ENCODE results near the gene ERC1. TPM values are rescaled to one million over a fixed set of nuclear protein-coding genes. Genes with fewer than 3 reads are reported as not detected.
A peak's percentile ranks its signal among the peaks of the same experiment; 100 is the strongest.

The ERC1 gene
- total and polyA plus RNA-seq, 12 donors, result 6.5 to 67.5 (median 47.5) TPM

GRCh38 chr12:1463073-1463905 lies 472.3 kb downstream of the ERC1 start:
- no peaks in the 10 kb centered on the region for H3K9me3 ChIP-seq
- no peaks in the 10 kb centered on the region for H3K27me3 ChIP-seq
- TF ChIP-seq CTCF (IDR thresholded peaks at IDR 0.05), result no peak
- peaks cover 0 to 15% (median 0%) of the 10 kb centered on the region in 9 donors for H3K36me3 ChIP-seq
- intact Hi-C loops (cut with DNase I), result no loop called here
- 67 to 78% methylated on average over 10 of the region's 10 CpGs for WGBS, 2 donors
- H3K27ac ChIP-seq, result peak overlapping the region in 1 of 10 donors; percentile 16
- DNase-seq (no peak), ATAC-seq (peak in 5 of 8 donors; percentile 19 to 52 (median 42))
- peaks cover 0 to 13% (median 4%) of the 10 kb centered on the region in 9 donors for H3K4me1 ChIP-seq
- H3K4me3 ChIP-seq, result no peak overlapping the region

- H3K4me1 ChIP-seq, result peaks cover 7 to 30% (median 15%) of the 10 kb centered on the region in 9 donors
- DNase-seq, result no peak
- TF ChIP-seq CTCF (IDR thresholded peaks at IDR 0.05), result no peak
- no peaks in the 10 kb centered on the region for H3K27me3 ChIP-seq
- H3K27ac ChIP-seq, result no peak overlapping the region
- no peaks in the 10 kb centered on the region for H3K9me3 ChIP-seq
- 96 to 97% methylated on average over 6 of the region's 6 CpGs for WGBS, 2 donors
- intact Hi-C loops (cut with DNase I), result no loop called here
- no peak overlapping the region for H3K4me3 ChIP-seq
- no peak for ATAC-seq
- H3K36me3 ChIP-seq, result peaks cover 0 to 15% (median 0%) of the 10 kb centered on the region in 9 donors
These were observed 473.9 kb downstream of the ERC1 start for GRCh38 chr12:1464925-1465324.

GRCh38 chr12:1465990-1466389 lies 475.0 kb downstream of the ERC1 start:
- Histone ChIP-seq H3K4me3 (no peak overlapping the region), H3K4me1 (peaks cover 7 to 40% (median 24%) of the 10 kb centered on the region in 9 donors), H3K27me3 (no peaks in the 10 kb centered on the region), H3K27ac (no peak overlapping the region), H3K36me3 (peaks cover 0 to 15% (median 0%) of the 10 kb centered on the region in 9 donors), H3K9me3 (no peaks in the 10 kb centered on the region)
- intact Hi-C loops (cut with DNase I), result no loop called here
- no peak for ATAC-seq
- DNase-seq, result no peak
- TF ChIP-seq CTCF (IDR thresholded peaks at IDR 0.05), result no peak
- 96% methylated on average over 11 of the region's 11 CpGs for WGBS, 2 donors

- intact Hi-C loops (cut with DNase I), result no loop called here
- peaks cover 7 to 40% (median 24%) of the 10 kb centered on the region in 9 donors for H3K4me1 ChIP-seq
- 82 to 88% methylated on average over 5 of the region's 5 CpGs for WGBS, 2 donors
- no peak for ATAC-seq
- H3K27ac ChIP-seq, result no peak overlapping the region
- no peak for DNase-seq
- H3K36me3 ChIP-seq, result peaks cover 0 to 15% (median 0%) of the 10 kb centered on the region in 9 donors
- H3K9me3 ChIP-seq, result no peaks in the 10 kb centered on the region
- no peak overlapping the region for H3K4me3 ChIP-seq
- no peaks in the 10 kb centered on the region for H3K27me3 ChIP-seq
- TF ChIP-seq CTCF (IDR thresholded peaks at IDR 0.05), result no peak
These were observed 475.6 kb downstream of the ERC1 start for GRCh38 chr12:1466481-1467154.

All from heart right ventricle (tissue), 16 donors.